ENCODE results near the gene CRACR2B.

- TF ChIP-seq CTCF (IDR thresholded peaks at IDR 0.05; ENCODE audit: low read depth, low read length, poor library complexity, severe bottlenecking) (no peak), EZH2phosphoT487 (IDR thresholded peaks at IDR 0.05; ENCODE audit: borderline replicate concordance, low read length) (no peak)
Measured at GRCh38 chr11:825366-826226, 2.1 kb upstream of the CRACR2B start.

All from DOHH2 (cell line).